Transverse colon (tissue), 4 donors: Measurements from ENCODE around the gene C4BPA. TPM values are rescaled to one million over a fixed set of nuclear protein-coding genes. Genes with fewer than 3 reads are reported as not detected.

Experiments
- DNase-seq: peaks from one replicate; pipeline ENCODE4 v3.0.0-alpha.2; 2019
- H3K27ac ChIP-seq, 4 donors: fragments of 200-600 bp; sonication (generic); 2 replicates each; pipeline ENCODE4 v1.5.1; 2016 to 2018; ENCODE audit warnings: inconsistent platforms in 4 of 4
- H3K27me3 ChIP-seq: fragments of 200-600 bp; sonication (generic); 2 replicates; pipeline ENCODE4 v1.5.1; 2017; ENCODE audit warnings: inconsistent platforms
- H3K36me3 ChIP-seq, 4 donors: fragments of 200-600 bp; sonication (generic); 2 replicates each; pipeline ENCODE4 v1.5.1; 2017 to 2019; ENCODE audit warnings: inconsistent platforms in 4 of 4
- H3K4me1 ChIP-seq, 4 donors: fragments of 200-600 bp; sonication (generic); 2 replicates each; pipeline ENCODE4 v1.5.1; 2017 to 2020; ENCODE audit warnings: inconsistent platforms in 4 of 4
- H3K4me3 ChIP-seq, 4 donors: fragments of 200-600 bp; sonication (generic); 1 replicate in 1 of 4; 2 replicates in 3 of 4; pipeline versions ENCODE4 v1.5.1 to v1.6.1; 2017 to 2019; ENCODE audit warnings: inconsistent platforms in 4 of 4
- H3K9me3 ChIP-seq, 2 donors: fragments of 200-600 bp; sonication (generic); 2 replicates each; pipeline ENCODE4 v1.5.1; 2017 to 2019; ENCODE audit warnings: inconsistent platforms in 2 of 2
- CTCF ChIP-seq, 5 experiments: fragments of 200-600 bp in 3 of 5; fragments of 450-650 bp in 2 of 5; sonication (generic) in 3 of 5; IDR thresholded peaks; 1 replicate in 2 of 5; 2 replicates in 3 of 5; pipeline ENCODE4 v1.5.1; 2016 to 2017; ENCODE audit warnings: antibody characterized with exemption in 5 of 5, inconsistent platforms in 3 of 5, mild to moderate bottlenecking in 2 of 5, moderate library complexity in 1 of 5
- EP300 ChIP-seq: sonication (generic); formaldehyde crosslinking; IDR thresholded peaks from one replicate; pipeline ENCODE4 v1.6.1; 2017; ENCODE audit warnings: antibody characterized with exemption, low read depth
- POLR2A ChIP-seq: fragments of 450-650 bp; IDR thresholded peaks from one replicate; pipeline ENCODE4 v1.6.1; 2016; ENCODE audit warnings: antibody characterized with exemption, mild to moderate bottlenecking, moderate library complexity
- POLR2AphosphoS5 ChIP-seq, 3 donors: sonication (generic); formaldehyde crosslinking; IDR thresholded peaks; one replicate each; pipeline ENCODE4 v1.6.1; 2016; ENCODE audit warnings: antibody characterized with exemption in 3 of 3
- WGBS, 2 donors: methylation state at CpG; one replicate each; pipeline ENCODE4 v1.1.5; 2018; ENCODE audit warnings: low coverage in 1 of 2; 5-methylcytosine and 5-hydroxymethylcytosine counted together
- in situ Hi-C, 4 donors: fragments of 200-750 bp; cut with MboI; loops; one replicate each; pipeline versions ENCODE4 v1.15.0 to v1.15.1; 2017; ENCODE audit warnings: low sequenced_read_pairs in 3 of 4, low pct_ligation_motif_present in 1 of 4, low pct_unique_long_range_greater_than_20kb in 1 of 4
- intact Hi-C: fragments of 100-400 bp; cut with DNase I; formaldehyde crosslinking; loops from one replicate; pipeline ENCODE4 v1.15.1; 2023; ENCODE audit warnings: low total_unique reads
- small RNA-seq, 4 donors: library from RNA; depleted of rRNA; stranded (forward); fragments of <200 nt; gene quantifications; one replicate each; pipeline ENCODE3, GENCODE V24; 2016
- total RNA-seq, 4 donors: library from RNA; depleted of rRNA; stranded (reverse); fragments of >200 nt; gene quantifications; one replicate each; pipeline ENCODE4 v1.1.0, GENCODE V29; 2016

C4BPA gene
- total RNA-seq, 4 donors from 2014 or later, result 2.2 to 4.4 (median 2.5) TPM; not detected in 1

- TF ChIP-seq POLR2AphosphoS5 (IDR thresholded peaks at IDR 0.05) (no peak), CTCF (IDR thresholded peaks at IDR 0.05) (no peak), EP300 (no peak), POLR2A (no peak)
- Histone ChIP-seq H3K4me3 (no peak overlapping the region), H3K27me3 (no peaks in the 10 kb centered on the region), H3K9me3 (no peaks in the 10 kb centered on the region), H3K4me1 (no peaks in the 10 kb centered on the region), H3K36me3 (no peaks in the 10 kb centered on the region), H3K27ac (no peak overlapping the region)
- DNase-seq, result no peak
- intact Hi-C loops, result no loop called here
- in situ Hi-C loops, result loop anchor here in 1 of 4 donors (25.0 kb wide), 1 partner anchor 221 kb away; no protein-coding TSS in a partner anchor
- 63 to 90% methylated on average over 2 to 3 of the region's 3 CpGs for WGBS, 2 donors
These were observed 87.7 kb downstream of the C4BPA start for GRCh38 chr1:207191776-207192175.

GRCh38 chr1:207194197-207194596 is 90.2 kb downstream of the C4BPA start:
- no peak overlapping the region for H3K27ac ChIP-seq
- in situ Hi-C loops, result loop anchor here in 1 of 4 donors (25.0 kb wide), 1 partner anchor 218 kb away; no protein-coding TSS in a partner anchor
- no peaks in the 10 kb centered on the region for H3K27me3 ChIP-seq
- no peaks in the 10 kb centered on the region for H3K36me3 ChIP-seq
- no peak for DNase-seq
- WGBS, 2 donors, result 60 to 81% methylated on average over 1 of the region's 1 CpG
- TF ChIP-seq POLR2AphosphoS5 (IDR thresholded peaks at IDR 0.05) (no peak), EP300 (no peak), CTCF (IDR thresholded peaks at IDR 0.05) (no peak), POLR2A (no peak)
- no peaks in the 10 kb centered on the region for H3K9me3 ChIP-seq
- intact Hi-C loops, result no loop called here
- H3K4me1 ChIP-seq, result no peaks in the 10 kb centered on the region
- no peak overlapping the region for H3K4me3 ChIP-seq

Small RNA genes lying within 50 kb of the gene (small RNA-seq; reads per million reads assigned to genes)
- gene AL445493.1, result 0 reads per million in 4 donors

Other genes starting within 250 kb of the C4BPA start
- gene IL20, start 238.6 kb upstream of the C4BPA start, total RNA-seq, result not detected
- gene IL24, start 206.8 kb upstream of the C4BPA start, total RNA-seq, result not detected
- 10 to 100 TPM in 2 of 4 donors, 1 to 10 TPM in 1, under 1 TPM in 1; 1.00 to 51.6 (median 15.9) TPM for gene FCMR, start 182.3 kb upstream of the C4BPA start, total RNA-seq
- over 10,000 TPM in 1 of 4 donors, 1,000 to 10,000 TPM in 3; 3,370 to 10,796 (median 6,659) TPM for gene PIGR, start 157.8 kb upstream of the C4BPA start, total RNA-seq
- gene FCAMR, start 133.8 kb upstream of the C4BPA start, total RNA-seq, result 1 to 10 TPM in 1 of 4 donors, under 1 TPM in 2, not detected in 1; 0.37 to 2.4 (median 0.64) TPM
- gene C1orf116, start 71.5 kb upstream of the C4BPA start, total RNA-seq, result 10 to 100 TPM; 25.7 to 41.2 (median 29.2) TPM
- 10 to 100 TPM in 2 of 4 donors, 1 to 10 TPM in 2; 9.0 to 17.5 (median 12.0) TPM for gene YOD1, start 53.0 kb upstream of the C4BPA start, total RNA-seq
- 100 to 1,000 TPM in 1 of 4 donors, 10 to 100 TPM in 3; 84.2 to 155 (median 91.1) TPM for gene PFKFB2, start 51.0 kb upstream of the C4BPA start, total RNA-seq
- 10 to 100 TPM in 1 of 4 donors, 1 to 10 TPM in 2, not detected in 1; 3.7 to 16.8 (median 9.8) TPM for gene C4BPB, start 15.4 kb upstream of the C4BPA start, total RNA-seq
- 10 to 100 TPM in 3 of 4 donors, 1 to 10 TPM in 1; 8.0 to 75.4 (median 40.1) TPM for gene CD55, start 217.4 kb downstream of the C4BPA start, total RNA-seq